ENCODE data around the gene ZNF865.

DNA sequence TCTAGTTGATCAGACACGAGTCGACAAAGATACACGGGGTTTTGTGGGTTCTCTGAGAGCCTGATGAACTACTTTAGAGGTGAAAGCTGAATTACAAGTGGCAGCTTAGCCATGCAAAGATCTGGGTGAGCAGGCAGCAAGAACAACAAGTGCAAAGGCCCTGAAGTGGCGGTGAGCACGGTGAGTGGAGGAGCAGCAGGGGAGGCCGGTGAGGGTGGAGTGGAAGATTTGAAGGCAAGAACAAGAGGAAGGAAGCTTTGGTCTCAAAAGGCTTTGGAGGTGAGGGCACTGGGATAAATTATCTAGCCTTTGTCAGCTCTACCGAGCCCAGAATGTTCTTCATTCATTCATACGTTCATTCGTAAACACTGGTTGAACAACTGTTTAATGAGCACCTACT is 1.4 kb downstream of the ZNF865 start:
- TF ChIP-seq, protein P1, sequence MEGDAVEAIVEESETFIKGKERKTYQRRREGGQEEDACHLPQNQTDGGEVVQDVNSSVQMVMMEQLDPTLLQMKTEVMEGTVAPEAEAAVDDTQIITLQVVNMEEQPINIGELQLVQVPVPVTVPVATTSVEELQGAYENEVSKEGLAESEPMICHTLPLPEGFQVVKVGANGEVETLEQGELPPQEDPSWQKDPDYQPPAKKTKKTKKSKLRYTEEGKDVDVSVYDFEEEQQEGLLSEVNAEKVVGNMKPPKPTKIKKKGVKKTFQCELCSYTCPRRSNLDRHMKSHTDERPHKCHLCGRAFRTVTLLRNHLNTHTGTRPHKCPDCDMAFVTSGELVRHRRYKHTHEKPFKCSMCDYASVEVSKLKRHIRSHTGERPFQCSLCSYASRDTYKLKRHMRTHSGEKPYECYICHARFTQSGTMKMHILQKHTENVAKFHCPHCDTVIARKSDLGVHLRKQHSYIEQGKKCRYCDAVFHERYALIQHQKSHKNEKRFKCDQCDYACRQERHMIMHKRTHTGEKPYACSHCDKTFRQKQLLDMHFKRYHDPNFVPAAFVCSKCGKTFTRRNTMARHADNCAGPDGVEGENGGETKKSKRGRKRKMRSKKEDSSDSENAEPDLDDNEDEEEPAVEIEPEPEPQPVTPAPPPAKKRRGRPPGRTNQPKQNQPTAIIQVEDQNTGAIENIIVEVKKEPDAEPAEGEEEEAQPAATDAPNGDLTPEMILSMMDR (IDR thresholded peaks at IDR 0.05): no peak
- no peak for TF ChIP-seq POLR2A (IDR thresholded peaks at IDR 0.05)

Data from adrenal gland (tissue), 5 donors.